Choroid plexus epithelial cell (primary cell): Measurements from ENCODE around the gene CCNH.

Source experiments
- DNase-seq: peaks from one replicate; pipeline ENCODE4 v3.0.0-alpha.2; 2010; ENCODE audit warnings: low read depth
- H3K4me3 ChIP-seq: 2 replicates; pipeline ENCODE4 v1.5.1; 2011; ENCODE audit warnings: low read depth, mild to moderate bottlenecking, control low read depth, low read length, moderate library complexity
- TF ChIP-seq, protein P1 (sequence below): conservative IDR thresholded peaks from 2 replicates; pipeline ENCODE4 v1.5.1; 2011; ENCODE audit warnings: low read depth, mild to moderate bottlenecking, control low read depth, inconsistent platforms, low read length, moderate library complexity

Gene CCNH

DNA sequence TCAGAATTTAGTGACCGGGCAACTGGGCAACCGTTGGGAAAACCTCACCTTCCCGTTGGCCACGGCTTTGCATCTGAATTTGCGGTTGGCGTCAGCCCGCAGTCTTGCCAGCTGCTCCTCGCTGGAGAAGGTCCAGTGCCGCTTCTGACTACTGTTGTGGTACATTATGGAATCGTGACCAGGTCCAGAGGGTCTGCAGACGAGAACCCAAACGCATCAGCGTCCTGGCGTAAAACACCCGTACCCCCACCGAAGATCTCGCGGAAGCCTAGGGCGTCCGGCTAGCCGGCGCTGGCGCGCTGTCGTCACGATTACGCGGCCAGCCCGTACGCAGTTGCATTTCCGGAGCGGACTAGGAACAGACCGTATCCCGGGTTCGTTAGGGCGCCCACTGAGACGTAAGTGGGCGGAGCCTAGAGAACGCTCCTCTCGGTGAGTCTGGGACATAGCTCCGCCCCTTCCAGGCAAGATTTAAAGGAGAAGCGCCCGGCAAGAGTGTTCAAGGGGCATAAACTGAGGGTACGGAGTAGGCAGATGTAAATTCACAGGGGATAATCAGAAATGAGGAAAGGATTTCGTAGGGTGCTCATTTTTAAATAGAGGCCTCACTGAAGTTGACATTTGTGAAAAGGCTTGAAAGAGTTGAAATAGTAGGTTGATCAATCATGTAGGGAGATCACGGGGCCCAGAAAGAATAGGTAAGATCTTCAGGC is at the start of gene CCNH:
Gene CCNH, minus strand, starts transcription at position 301 of the 713 bp plus-strand sequence. Its CDS starts 136 bp downstream, at position 165.
- H3K4me3 ChIP-seq, result peak within 1 kb of the TSS; percentile 89
- TF ChIP-seq, protein P1, sequence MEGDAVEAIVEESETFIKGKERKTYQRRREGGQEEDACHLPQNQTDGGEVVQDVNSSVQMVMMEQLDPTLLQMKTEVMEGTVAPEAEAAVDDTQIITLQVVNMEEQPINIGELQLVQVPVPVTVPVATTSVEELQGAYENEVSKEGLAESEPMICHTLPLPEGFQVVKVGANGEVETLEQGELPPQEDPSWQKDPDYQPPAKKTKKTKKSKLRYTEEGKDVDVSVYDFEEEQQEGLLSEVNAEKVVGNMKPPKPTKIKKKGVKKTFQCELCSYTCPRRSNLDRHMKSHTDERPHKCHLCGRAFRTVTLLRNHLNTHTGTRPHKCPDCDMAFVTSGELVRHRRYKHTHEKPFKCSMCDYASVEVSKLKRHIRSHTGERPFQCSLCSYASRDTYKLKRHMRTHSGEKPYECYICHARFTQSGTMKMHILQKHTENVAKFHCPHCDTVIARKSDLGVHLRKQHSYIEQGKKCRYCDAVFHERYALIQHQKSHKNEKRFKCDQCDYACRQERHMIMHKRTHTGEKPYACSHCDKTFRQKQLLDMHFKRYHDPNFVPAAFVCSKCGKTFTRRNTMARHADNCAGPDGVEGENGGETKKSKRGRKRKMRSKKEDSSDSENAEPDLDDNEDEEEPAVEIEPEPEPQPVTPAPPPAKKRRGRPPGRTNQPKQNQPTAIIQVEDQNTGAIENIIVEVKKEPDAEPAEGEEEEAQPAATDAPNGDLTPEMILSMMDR, result no peak
- DNase-seq, result peak; percentile 99

DNA sequence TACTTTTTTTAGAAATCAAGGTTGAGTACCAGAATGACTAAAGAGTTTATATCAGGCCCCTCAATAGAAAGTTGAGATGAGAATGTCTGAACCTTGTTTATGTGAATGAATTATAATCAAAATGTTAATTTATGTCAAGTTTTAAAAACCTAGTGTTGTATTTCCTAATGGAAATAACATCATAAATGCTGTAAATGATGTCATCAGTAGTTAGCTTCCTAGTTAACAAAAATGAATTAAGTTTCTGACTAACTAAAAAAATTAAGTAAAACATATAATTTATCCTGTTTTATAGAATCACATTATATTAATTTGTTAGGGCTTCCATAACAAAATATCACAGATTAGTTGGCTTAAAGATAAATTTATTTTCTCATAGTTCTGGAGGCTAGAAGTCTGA is 45.0 kb upstream of the CCNH start:
- no peak overlapping the region for H3K4me3 ChIP-seq
- DNase-seq, result no peak
- TF ChIP-seq, protein P1, result no peak

DNA sequence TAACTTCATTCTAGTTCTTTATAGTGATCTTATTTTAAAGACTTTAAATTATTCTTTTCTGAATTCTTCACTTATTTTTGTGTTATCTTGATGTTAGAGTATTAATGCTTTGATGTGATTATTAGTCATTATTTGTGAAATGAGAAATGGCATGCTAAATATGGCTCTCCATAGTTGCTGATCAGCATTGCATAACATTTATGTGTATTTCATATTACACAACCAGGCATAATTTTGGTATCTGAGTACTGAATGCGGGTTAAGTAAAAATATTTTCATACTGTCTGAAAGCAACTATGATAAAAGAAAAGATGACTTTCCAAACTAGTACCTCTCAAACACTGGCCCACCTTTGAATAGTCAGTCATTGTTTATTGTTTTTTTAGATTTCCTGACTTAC is 41.1 kb upstream of the CCNH start:
- TF ChIP-seq, protein P1, result no peak
- DNase-seq, result no peak
- no peak overlapping the region for H3K4me3 ChIP-seq

DNA sequence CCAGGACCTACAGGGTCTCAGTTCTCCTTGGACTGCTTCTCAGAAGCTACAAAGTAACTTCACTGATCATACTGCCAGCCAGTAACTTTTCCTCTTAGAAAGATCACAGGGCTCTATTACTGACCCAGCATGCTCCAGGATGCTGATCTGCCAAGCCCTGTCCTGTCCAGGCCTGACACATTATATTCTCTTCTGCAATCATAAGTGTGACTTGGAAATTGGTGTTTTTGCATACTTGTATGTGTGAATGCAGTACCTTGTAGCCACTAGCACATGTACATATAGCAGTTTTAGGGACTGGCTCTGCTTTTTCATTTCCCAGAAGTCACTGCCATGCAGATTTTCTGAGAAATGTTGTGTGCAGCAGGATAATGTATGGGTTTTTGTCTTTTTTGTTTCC is 40.1 kb upstream of the CCNH start:
- TF ChIP-seq, protein P1, result no peak

DNA sequence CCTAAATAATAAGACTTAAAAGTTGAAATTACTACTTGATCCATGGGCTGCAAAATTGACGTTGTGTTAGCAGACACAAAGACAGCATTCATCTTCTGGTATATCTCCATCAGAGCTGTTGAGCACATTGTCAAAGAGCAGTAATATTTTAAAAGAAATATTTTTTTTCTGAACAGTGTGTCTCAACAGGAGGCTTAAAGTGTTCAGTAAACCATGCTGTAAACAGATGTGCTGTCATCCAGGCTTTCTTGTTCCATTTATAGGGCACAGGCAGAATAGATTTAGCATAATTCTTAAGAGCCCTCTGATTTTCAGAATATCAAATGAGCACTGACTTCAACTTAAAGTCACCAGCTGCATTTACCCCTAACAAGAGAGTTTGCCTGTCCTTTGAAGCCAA is 29.7 kb upstream of the CCNH start:
- no peak overlapping the region for H3K4me3 ChIP-seq
- DNase-seq, result no peak
- TF ChIP-seq, protein P1, result no peak

More for the DNA sequence above, 40.1 kb upstream of the CCNH start:
- DNase-seq, result no peak
- H3K4me3 ChIP-seq, result no peak overlapping the region

DNA sequence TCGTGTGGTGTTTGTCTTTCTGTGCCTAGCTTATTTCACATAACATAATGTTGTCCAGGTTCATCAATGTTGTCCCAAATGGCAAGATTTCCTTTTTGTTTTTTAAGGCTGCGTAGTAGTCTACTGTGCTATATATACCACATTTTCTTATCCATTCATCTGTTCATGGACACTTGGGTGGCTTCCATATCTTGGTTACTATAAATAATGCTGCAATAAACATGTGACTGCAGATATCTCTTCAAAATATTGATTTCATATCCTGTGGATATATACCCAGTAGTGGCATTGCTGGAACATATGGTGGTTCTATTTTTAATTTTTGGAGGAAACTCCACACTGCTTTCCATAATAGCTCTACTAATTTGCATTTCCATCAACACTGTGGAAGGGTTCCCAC is 25.5 kb upstream of the CCNH start:
- DNase-seq, result no peak
- H3K4me3 ChIP-seq, result no peak overlapping the region
- TF ChIP-seq, protein P1, result no peak

DNA sequence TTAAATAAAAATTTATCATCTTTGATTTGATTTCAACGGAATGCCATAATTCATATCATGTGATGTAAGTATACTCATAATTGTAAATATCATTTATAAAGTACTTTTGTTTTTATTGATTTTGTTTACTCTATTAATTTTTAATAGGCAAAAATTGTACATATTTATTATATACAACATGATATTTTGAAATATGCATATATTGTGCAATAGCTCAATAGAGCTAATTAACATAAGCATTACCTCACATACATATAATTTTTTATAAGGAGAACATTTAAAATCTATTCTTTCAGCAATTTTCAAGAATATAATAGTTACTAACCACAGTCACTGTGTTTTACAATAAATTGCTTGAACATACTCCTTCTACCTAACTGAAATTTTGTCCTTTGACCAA is 25.0 kb upstream of the CCNH start:
- H3K4me3 ChIP-seq, result no peak overlapping the region
- TF ChIP-seq, protein P1, result no peak

More for the DNA sequence above, 25.0 kb upstream of the CCNH start:
- no peak for DNase-seq
